Uterus (tissue), 4 donors: ENCODE measurements around the gene MAOA. TPM values are rescaled to one million over a fixed set of nuclear protein-coding genes. Genes with fewer than 3 reads are reported as not detected.
A peak's percentile ranks its signal among the peaks of the same experiment; 100 is the strongest.

Experiments
- DNase-seq, 2 donors: peaks; one replicate each; pipeline ENCODE4 v3.0.0-alpha.2; 2019 to 2020
- H3K27ac ChIP-seq, 2 donors: fragments of 200-600 bp; sonication (generic); 1 replicate in 1 of 2; 2 replicates in 1 of 2; pipeline ENCODE4 v1.5.1; 2016 to 2018
- H3K27me3 ChIP-seq, 2 donors: fragments of 200-600 bp; sonication (generic); one replicate each; pipeline ENCODE4 v1.5.1; 2018 to 2019; ENCODE audit warnings: control low read depth in 1 of 2
- H3K36me3 ChIP-seq, 2 donors: fragments of 200-600 bp; sonication (generic); one replicate each; pipeline ENCODE4 v1.5.1; 2019; ENCODE audit warnings: control low read depth in 1 of 2
- H3K4me1 ChIP-seq, 2 donors: fragments of 200-600 bp; sonication (generic); one replicate each; pipeline ENCODE4 v1.5.1; 2018 to 2019; ENCODE audit warnings: control low read depth in 1 of 2
- H3K4me3 ChIP-seq, 2 donors: fragments of 200-600 bp; sonication (generic); 1 replicate in 1 of 2; 2 replicates in 1 of 2; pipeline ENCODE4 v1.5.1; 2018 to 2019; ENCODE audit warnings: mild to moderate bottlenecking in 1 of 2
- H3K9me3 ChIP-seq, 2 donors: fragments of 200-600 bp; sonication (generic); one replicate each; pipeline ENCODE4 v1.5.1; 2019; ENCODE audit warnings: control low read depth in 1 of 2
- POLR2A ChIP-seq, 2 donors: fragments of 450-650 bp; IDR thresholded peaks; one replicate each; pipeline ENCODE4 v1.6.1; 2016; ENCODE audit warnings: antibody characterized with exemption in 2 of 2, mild to moderate bottlenecking in 1 of 2, moderate library complexity in 1 of 2
- intact Hi-C: fragments of 100-400 bp; cut with DNase I; formaldehyde crosslinking; loops from one replicate; pipeline ENCODE4 v1.15.1; 2023; ENCODE audit warnings: low total_unique reads
- total RNA-seq, 4 donors: library from RNA; depleted of rRNA in 3 of 4; stranded (reverse); fragments of >200 nt in 3 of 4; gene quantifications; one replicate each; pipeline versions ENCODE4 v1.1.0 to v1.2.4, GENCODE V29; 2014 to 2023
- TF ChIP-seq, protein P1 (sequence below), 4 experiments: fragments of 200-600 bp in 2 of 4; fragments of 450-650 bp in 2 of 4; sonication (generic) in 2 of 4; IDR thresholded peaks; one replicate each; pipeline ENCODE4 v1.5.1; 2016 to 2019; ENCODE audit warnings: antibody characterized with exemption in 4 of 4, mild to moderate bottlenecking in 2 of 4, moderate library complexity in 1 of 4
- donor health status: DM: yes; HTN: yes; CAD: no.

The MAOA gene
- total RNA-seq, 4 donors from 2014 or later = 13.2 to 90.6 (median 67.1) TPM

DNA sequence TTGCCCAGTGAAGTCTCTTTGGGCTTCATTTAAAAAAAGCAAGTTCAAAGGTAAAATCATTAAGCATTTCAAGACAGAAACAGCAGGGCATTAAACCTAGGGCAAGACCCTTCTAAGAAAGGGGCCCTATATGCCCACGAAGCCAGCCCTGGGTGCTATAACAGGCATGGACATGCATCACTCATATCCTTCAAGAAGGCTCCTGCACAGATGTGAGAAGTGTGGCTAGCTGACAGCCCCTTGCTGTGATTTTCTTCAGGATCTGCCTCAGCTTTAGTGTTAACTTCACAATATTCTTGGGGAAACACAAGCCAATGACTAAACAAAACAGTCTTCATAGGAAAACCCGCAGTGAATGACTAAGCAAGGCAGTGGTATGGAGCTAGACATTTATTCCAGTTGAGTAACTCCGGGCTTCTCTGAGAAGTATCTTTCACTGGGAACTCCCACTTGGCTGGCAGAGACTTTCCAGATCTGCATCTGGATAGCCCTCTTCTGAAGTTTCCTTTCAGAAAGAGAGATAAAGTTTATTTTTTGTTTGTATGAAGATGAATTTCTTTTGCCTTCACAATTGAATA is 11.9 kb upstream of the MAOA start:
- peak in 1 of 2 donors; percentile 33 for DNase-seq
- peak overlapping the region in 1 of 2 donors; percentile 66 for H3K27ac ChIP-seq
- intact Hi-C loops = no loop called here
- H3K4me3 ChIP-seq = no peak overlapping the region
- TF ChIP-seq POLR2A (IDR thresholded peaks at IDR 0.05) = no peak
- TF ChIP-seq, protein P1, sequence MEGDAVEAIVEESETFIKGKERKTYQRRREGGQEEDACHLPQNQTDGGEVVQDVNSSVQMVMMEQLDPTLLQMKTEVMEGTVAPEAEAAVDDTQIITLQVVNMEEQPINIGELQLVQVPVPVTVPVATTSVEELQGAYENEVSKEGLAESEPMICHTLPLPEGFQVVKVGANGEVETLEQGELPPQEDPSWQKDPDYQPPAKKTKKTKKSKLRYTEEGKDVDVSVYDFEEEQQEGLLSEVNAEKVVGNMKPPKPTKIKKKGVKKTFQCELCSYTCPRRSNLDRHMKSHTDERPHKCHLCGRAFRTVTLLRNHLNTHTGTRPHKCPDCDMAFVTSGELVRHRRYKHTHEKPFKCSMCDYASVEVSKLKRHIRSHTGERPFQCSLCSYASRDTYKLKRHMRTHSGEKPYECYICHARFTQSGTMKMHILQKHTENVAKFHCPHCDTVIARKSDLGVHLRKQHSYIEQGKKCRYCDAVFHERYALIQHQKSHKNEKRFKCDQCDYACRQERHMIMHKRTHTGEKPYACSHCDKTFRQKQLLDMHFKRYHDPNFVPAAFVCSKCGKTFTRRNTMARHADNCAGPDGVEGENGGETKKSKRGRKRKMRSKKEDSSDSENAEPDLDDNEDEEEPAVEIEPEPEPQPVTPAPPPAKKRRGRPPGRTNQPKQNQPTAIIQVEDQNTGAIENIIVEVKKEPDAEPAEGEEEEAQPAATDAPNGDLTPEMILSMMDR (IDR thresholded peaks at IDR 0.05) = no peak
- H3K4me1 ChIP-seq = no peaks in the 10 kb centered on the region
- H3K9me3 ChIP-seq = no peaks in the 10 kb centered on the region
- H3K36me3 ChIP-seq = no peaks in the 10 kb centered on the region
- H3K27me3 ChIP-seq = no peaks in the 10 kb centered on the region

DNA sequence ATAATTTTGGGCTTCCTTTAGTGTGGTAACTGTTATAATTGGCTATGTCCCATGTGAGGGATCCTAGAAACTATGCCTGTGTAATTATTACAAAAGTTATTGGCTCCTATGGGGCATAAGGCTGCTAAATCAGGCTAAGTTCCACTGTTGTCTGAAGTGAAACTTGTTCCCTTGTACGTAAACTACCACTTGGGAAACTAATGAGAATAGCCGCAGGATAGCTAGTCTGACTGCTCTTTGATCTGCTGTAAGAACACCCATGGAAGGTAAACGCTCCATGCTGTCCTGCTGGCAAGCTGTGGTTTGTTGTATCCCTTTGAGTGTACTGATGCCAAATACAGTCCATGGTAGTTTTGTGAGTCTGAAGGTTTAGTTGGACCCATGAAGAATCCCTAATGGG is 9.3 kb upstream of the MAOA start:
- no peaks in the 10 kb centered on the region for H3K9me3 ChIP-seq
- no peak for TF ChIP-seq POLR2A (IDR thresholded peaks at IDR 0.05)

DNA sequence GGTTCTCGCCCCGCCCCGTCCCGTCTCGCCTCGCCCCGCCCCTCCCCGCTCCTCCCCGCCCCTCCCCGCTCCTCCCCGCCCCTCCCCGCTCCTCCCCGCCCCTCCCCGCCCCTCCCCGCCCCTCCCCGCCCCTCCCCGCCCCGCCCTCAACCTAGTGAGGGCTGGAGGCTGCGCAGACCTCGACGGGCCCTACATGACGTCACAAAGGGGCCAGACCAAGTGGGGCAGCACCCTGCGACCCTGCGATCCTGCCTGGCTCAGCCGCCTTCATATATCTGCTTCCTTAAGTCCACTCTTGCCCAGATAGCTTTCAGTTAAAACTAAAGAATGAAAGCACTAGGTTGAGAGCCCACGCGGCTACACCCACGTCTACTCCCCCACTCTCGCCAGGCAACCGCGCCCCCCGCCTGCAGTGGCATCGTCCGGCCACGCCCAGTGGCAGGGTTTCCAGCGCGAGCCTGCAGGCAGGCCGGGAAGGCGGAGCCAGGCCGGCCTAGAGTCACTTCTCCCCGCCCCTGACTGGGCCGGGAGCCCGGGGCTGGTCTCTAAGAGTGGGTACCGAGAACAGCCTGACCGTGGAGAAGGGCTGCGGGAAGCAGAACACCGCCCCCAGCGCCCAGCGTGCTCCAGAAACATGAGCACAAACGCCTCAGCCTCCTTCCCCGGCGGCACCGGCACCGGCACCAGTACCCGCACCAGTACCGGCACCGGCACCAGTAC is 1.5 kb upstream of the MAOA start:
- Histone ChIP-seq H3K9me3 (no peaks in the 10 kb centered on the region), H3K4me3 (peak overlapping the region; percentile 55 to 61), H3K4me1 (no peaks in the 10 kb centered on the region), H3K27ac (peak overlapping the region; percentile 86 to 87), H3K27me3 (no peaks in the 10 kb centered on the region), H3K36me3 (no peaks in the 10 kb centered on the region)
- peak; percentile 93 for DNase-seq
- TF ChIP-seq, protein P1 (IDR thresholded peaks at IDR 0.05) = peak in 3 of 4 experiments; percentile 14 to 30 (median 28)
- TF ChIP-seq POLR2A (IDR thresholded peaks at IDR 0.05) = peak; percentile 89 to 91
- intact Hi-C loops = no loop called here

More for the DNA sequence above, 9.3 kb upstream of the MAOA start:
- H3K27me3 ChIP-seq = no peaks in the 10 kb centered on the region
- no peaks in the 10 kb centered on the region for H3K4me1 ChIP-seq
- H3K36me3 ChIP-seq = no peaks in the 10 kb centered on the region
- no peak overlapping the region for H3K27ac ChIP-seq
- intact Hi-C loops = no loop called here
- H3K4me3 ChIP-seq = no peak overlapping the region
- no peak for DNase-seq

DNA sequence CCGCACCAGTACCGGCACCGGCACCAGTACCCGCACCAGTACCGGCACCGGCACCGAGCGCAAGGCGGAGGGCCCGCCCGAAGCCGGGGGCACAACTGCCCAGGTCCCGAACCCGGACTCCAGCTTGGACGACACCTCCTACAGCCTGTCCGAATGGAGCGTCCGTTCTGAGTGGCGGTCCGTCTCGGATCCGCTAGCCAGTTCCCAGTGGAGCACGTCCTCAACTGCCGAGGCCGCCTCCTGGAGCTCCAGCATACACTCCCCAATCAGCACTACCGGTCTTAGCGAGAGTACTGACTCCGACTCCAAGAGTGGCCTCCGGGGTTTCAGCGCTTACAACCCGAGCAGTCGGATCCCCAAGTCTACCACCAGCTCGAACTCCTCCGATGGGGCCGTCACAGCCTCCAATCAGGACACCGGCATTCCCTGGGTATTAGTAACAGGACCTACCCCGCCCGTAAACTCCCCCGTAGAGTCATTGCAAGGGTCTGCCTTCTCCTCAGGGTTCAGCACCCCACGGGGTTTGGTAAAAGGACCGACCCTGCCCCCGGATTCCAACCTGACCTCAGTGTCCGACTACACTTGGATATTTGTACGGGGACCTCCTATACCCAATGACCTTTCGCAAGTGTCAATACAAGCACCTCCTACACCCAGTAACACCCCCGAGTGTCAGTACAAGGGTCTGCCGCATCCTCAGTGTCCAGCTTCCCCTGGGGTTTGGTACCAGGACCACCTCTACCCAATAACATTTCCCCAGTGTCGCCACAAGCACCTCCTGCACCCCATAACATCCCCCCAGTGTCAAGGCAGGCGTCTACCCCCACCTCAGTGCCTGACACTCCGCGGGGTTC is 721 bp upstream of the MAOA start:
- DNase-seq = peak; percentile 43 to 52
- TF ChIP-seq, protein P1 (IDR thresholded peaks at IDR 0.05) = no peak
- no peak for TF ChIP-seq POLR2A (IDR thresholded peaks at IDR 0.05)
- H3K9me3 ChIP-seq = no peaks in the 10 kb centered on the region
- no peaks in the 10 kb centered on the region for H3K36me3 ChIP-seq
- H3K27me3 ChIP-seq = no peaks in the 10 kb centered on the region
- H3K4me1 ChIP-seq = no peaks in the 10 kb centered on the region
- intact Hi-C loops = no loop called here
- H3K4me3 ChIP-seq = peak overlapping the region; percentile 55 to 61
- peak overlapping the region; percentile 86 to 87 for H3K27ac ChIP-seq

DNA sequence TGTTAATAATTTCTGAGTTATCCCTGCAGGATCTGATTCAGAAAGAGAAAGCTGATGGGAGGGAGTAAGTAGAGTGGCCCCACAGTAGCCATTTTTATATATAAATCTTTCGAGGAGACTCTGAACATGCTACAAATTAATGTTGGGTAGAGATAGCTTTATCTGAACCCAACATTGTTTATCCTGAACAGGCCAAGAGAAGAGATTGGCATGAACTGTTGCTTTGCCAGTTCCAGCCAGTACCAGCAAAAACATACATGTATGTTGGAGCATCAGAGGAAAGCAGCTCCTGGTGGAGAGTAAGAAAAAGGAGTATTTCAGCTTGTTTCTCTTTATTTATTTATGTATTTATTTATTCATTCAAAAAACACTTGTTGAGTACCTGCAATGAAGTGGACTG is 1.6 kb downstream of the MAOA start:
- H3K27ac ChIP-seq = peak overlapping the region; percentile 35 to 58
- intact Hi-C loops = no loop called here
- no peaks in the 10 kb centered on the region for H3K36me3 ChIP-seq
- no peaks in the 10 kb centered on the region for H3K27me3 ChIP-seq
- no peaks in the 10 kb centered on the region for H3K9me3 ChIP-seq
- TF ChIP-seq, protein P1 (IDR thresholded peaks at IDR 0.05) = no peak
- no peak for TF ChIP-seq POLR2A (IDR thresholded peaks at IDR 0.05)
- H3K4me1 ChIP-seq = no peaks in the 10 kb centered on the region
- no peak for DNase-seq
- H3K4me3 ChIP-seq = peak overlapping the region; percentile 19 to 55
